ENCODE results near the gene DLK1.

DLK1 gene

GRCh38 chr14:100787659-100788058 lies 61.0 kb downstream of the DLK1 start:
- in situ Hi-C loops (cut with MboI; ENCODE audit: low sequenced_read_pairs), result no loop called here
